ENCODE measurements around the gene AQP7. TPM values are rescaled to one million over a fixed set of nuclear protein-coding genes. Genes with fewer than 3 reads are reported as not detected.
"Not testable (repeated sequence)": the region's sequence is repeated elsewhere in the genome, so short reads cannot be mapped to it uniquely, and the experiment has no call there.

The AQP7 gene
- polyA plus RNA-seq, 1 of the 3 experiments (the other 2 are of a cell fraction) = 0.05 TPM

- H3K36me3 ChIP-seq (replicated peaks in 1 of 2; ENCODE audit: control insufficient read depth in 1 of 2, insufficient read depth in 2 of 2, low read length in 1 of 2); POLR2A ChIA-PET; H3K9me3 ChIP-seq; DNase-seq; H3F3A ChIP-seq (replicated peaks; ENCODE audit: insufficient read depth); H3K79me2 ChIP-seq (ENCODE audit: insufficient read depth); H3K4me1 ChIP-seq (ENCODE audit: control insufficient read depth in 1 of 2, insufficient read depth in 2 of 2, low read depth in 1 of 2, low read length in 1 of 2); H2AFZ ChIP-seq (ENCODE audit: low read depth); H3K27me3 ChIP-seq (ENCODE audit: insufficient read depth); H3K9me2 ChIP-seq; H4K20me1 ChIP-seq (ENCODE audit: insufficient read depth): not testable (repeated sequence)
- 3% methylated on average over 5 of the region's 9 CpGs for WGBS (ENCODE audit: low lambda C conversion rate)
- Histone ChIP-seq H3K4me3 (ENCODE audit: low read depth in 2 of 2, low read length in 1 of 2) (peak overlapping the region in 1 of 2 experiments; percentile 23; a peak in 2 of 4 replicates), H3K4me2 (peak overlapping the region; percentile 63; the same call in 1 of the 2 replicates), H3K27ac (ENCODE audit: low read depth in 2 of 2, low read length in 1 of 2) (peak overlapping the region; percentile 48 to 77), H3K9ac (peak overlapping the region; percentile 41; the same call in 1 of the 2 replicates)
- CTCF ChIA-PET = interaction anchor here (1.2 to 2.5 kb wide), 2 partner anchors 17 to 75 kb away, joined by 3 to 17 read pairs; no protein-coding TSS in a partner anchor
- TF ChIP-seq NFIC (IDR thresholded peaks at IDR 0.05; ENCODE audit: borderline replicate concordance) (peak; percentile 71), TCF12 (IDR thresholded peaks at IDR 0.05) (peak; percentile 10; the same call in 1 of the 2 replicates), RXRA (IDR thresholded peaks at IDR 0.05; ENCODE audit: borderline replicate concordance, low read depth) (0 out of 2 replicates have a peak, but pooled peaks have one; percentile 23), MEF2A (IDR thresholded peaks at IDR 0.05; ENCODE audit: borderline replicate concordance, low read depth) (peak; percentile 67; the same call in 1 of the 2 replicates)
- TF ChIP-seq, protein P1, sequence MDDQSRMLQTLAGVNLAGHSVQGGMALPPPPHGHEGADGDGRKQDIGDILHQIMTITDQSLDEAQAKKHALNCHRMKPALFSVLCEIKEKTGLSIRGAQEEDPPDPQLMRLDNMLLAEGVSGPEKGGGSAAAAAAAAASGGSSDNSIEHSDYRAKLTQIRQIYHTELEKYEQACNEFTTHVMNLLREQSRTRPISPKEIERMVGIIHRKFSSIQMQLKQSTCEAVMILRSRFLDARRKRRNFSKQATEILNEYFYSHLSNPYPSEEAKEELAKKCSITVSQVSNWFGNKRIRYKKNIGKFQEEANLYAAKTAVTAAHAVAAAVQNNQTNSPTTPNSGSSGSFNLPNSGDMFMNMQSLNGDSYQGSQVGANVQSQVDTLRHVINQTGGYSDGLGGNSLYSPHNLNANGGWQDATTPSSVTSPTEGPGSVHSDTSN (IDR thresholded peaks at IDR 0.05) = peak; percentile 61
- TF ChIP-seq, protein P2, sequence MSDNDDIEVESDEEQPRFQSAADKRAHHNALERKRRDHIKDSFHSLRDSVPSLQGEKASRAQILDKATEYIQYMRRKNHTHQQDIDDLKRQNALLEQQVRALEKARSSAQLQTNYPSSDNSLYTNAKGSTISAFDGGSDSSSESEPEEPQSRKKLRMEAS (IDR thresholded peaks at IDR 0.05; ENCODE audit: low read depth) = 0 out of 2 replicates have a peak, but pooled peaks have one; percentile 24
Measured at GRCh38 chr9:33391111-33391771, 11.1 kb downstream of the AQP7 start.

DNA sequence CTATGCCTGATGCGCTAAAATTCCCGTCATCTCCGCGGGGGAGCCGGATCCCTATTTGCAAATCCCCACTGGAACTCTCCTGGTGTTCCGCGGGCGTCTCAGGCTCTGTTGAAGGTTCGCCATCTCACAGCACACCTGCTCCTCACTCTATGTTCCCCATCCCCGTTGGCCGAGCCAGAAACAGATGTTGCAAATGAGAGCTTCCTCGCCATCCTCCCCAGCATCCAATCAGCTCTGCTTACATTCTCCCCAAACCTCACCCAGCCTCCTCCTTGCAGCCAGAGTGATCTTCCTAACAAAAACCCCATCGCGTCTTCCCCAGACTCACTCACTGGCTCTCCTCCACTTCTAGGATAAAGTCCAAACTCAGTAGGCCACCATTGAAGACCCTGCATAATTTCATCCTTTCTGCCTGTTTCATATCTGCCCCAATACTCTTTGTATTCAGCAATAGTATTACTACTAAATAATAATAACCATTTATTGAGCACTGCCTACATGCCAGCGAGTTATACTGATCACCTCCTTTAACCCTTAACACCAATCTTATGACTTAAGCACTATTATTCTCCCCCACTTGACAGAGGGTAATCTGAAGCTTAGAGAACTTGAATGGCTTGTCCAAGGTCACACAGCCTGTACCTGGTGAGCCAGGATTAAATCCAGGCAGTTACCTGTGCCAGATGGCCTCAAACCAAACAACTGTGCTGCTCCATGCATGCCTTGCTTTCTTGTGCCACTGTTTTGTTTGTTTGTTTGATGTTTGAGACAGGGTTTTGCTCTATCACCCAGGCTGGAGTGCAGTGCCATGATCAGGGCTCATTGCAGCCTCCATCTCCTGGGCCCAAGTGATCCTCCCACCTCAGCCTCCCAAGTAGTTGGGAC lies 14.0 kb downstream of the AQP7 start:
- ChIA-PET CTCF (no interaction called here), POLR2A (no interaction called here)
- Histone ChIP-seq H3K4me3 (ENCODE audit: low read depth in 2 of 2, low read length in 1 of 2) (no peak overlapping the region), H3K36me3 (replicated peaks in 1 of 2; ENCODE audit: control insufficient read depth in 1 of 2, insufficient read depth in 2 of 2, low read length in 1 of 2) (no peaks in the 10 kb centered on the region), H3K27me3 (ENCODE audit: insufficient read depth) (no peaks in the 10 kb centered on the region), H3K79me2 (ENCODE audit: insufficient read depth) (no peaks in the 10 kb centered on the region), H3K9ac (no peak overlapping the region), H3F3A (replicated peaks; ENCODE audit: insufficient read depth) (peaks cover 8% of the 10 kb centered on the region), H3K9me2 (no peaks in the 10 kb centered on the region), H2AFZ (ENCODE audit: low read depth) (no peak overlapping the region), H3K4me1 (ENCODE audit: control insufficient read depth in 1 of 2, insufficient read depth in 2 of 2, low read depth in 1 of 2, low read length in 1 of 2) (peaks cover 2 to 6% of the 10 kb centered on the region in 2 experiments; a peak in 2 of 4 replicates), H3K27ac (ENCODE audit: low read depth in 2 of 2, low read length in 1 of 2) (no peak overlapping the region), H3K4me2 (no peak overlapping the region), H3K9me3 (no peaks in the 10 kb centered on the region), H4K20me1 (ENCODE audit: insufficient read depth) (no peaks in the 10 kb centered on the region)
- TF ChIP-seq EP300 (IDR thresholded peaks at IDR 0.05; ENCODE audit: borderline replicate concordance in 1 of 2, low read depth in 1 of 2, low read length in 1 of 2) = no peak
- TF ChIP-seq SMC3 (IDR thresholded peaks at IDR 0.05; ENCODE audit: low read depth, low read length) = no peak
- DNase-seq = no peak
- WGBS (ENCODE audit: low lambda C conversion rate) = 90% methylated on average over 15 of the region's 15 CpGs

DNA sequence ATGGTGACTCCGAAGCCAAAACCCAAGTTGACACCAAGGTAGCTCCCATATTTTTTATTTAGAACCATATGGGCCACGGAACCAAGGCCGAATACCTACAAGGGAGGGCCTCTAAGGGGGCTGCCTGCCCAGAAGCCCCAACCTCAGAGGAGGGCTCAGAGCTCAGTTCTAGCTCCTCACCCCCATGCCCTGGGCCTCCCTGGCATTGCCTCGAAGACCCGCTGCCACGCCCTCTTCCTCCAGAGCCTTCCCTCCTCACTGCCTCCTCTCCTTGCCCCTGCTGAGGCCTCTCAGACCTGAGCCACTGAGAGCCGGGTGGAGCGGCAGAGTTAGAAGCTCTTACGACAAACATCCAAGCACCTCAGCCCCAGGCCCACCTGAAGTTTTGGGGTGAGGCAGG lies 15.4 kb downstream of the AQP7 start:
- H3K4me1 ChIP-seq (ENCODE audit: control insufficient read depth in 1 of 2, insufficient read depth in 2 of 2, low read depth in 1 of 2, low read length in 1 of 2); H3K4me2 ChIP-seq; H3K4me3 ChIP-seq (ENCODE audit: low read depth in 2 of 2, low read length in 1 of 2); DNase-seq; H3K79me2 ChIP-seq (ENCODE audit: insufficient read depth); H3K9me2 ChIP-seq; H3K9me3 ChIP-seq; H3K27me3 ChIP-seq (ENCODE audit: insufficient read depth); H3K9ac ChIP-seq; H3K36me3 ChIP-seq (replicated peaks in 1 of 2; ENCODE audit: control insufficient read depth in 1 of 2, insufficient read depth in 2 of 2, low read length in 1 of 2); H3F3A ChIP-seq (replicated peaks; ENCODE audit: insufficient read depth); H4K20me1 ChIP-seq (ENCODE audit: insufficient read depth); H2AFZ ChIP-seq (ENCODE audit: low read depth); CTCF ChIA-PET; H3K27ac ChIP-seq (ENCODE audit: low read depth in 2 of 2, low read length in 1 of 2); POLR2A ChIA-PET: not testable (repeated sequence)
- 88% methylated on average over 6 of the region's 9 CpGs for WGBS (ENCODE audit: low lambda C conversion rate)

GRCh38 chr9:33386641-33386996 lies 15.7 kb downstream of the AQP7 start:
- H3K4me1 ChIP-seq (ENCODE audit: control insufficient read depth in 1 of 2, insufficient read depth in 2 of 2, low read depth in 1 of 2, low read length in 1 of 2); CTCF ChIA-PET; H3K36me3 ChIP-seq (replicated peaks in 1 of 2; ENCODE audit: control insufficient read depth in 1 of 2, insufficient read depth in 2 of 2, low read length in 1 of 2); H3K4me3 ChIP-seq (ENCODE audit: low read depth in 2 of 2, low read length in 1 of 2); POLR2A ChIA-PET; H3K27me3 ChIP-seq (ENCODE audit: insufficient read depth); H3K9me2 ChIP-seq; H3K9ac ChIP-seq; H4K20me1 ChIP-seq (ENCODE audit: insufficient read depth); H3K27ac ChIP-seq (ENCODE audit: low read depth in 2 of 2, low read length in 1 of 2); H3K9me3 ChIP-seq; H3K79me2 ChIP-seq (ENCODE audit: insufficient read depth); H3F3A ChIP-seq (replicated peaks; ENCODE audit: insufficient read depth); H2AFZ ChIP-seq (ENCODE audit: low read depth); DNase-seq; H3K4me2 ChIP-seq: not testable (repeated sequence)
- WGBS (ENCODE audit: low lambda C conversion rate) = 88% methylated on average over 9 of the region's 14 CpGs

Data from SK-N-SH (cell line).